GOT3 (cell line): ENCODE results near the gene PCDHA9.
"Not testable (repeated sequence)": the region's sequence is repeated elsewhere in the genome, so short reads cannot be mapped to it uniquely, and the experiment has no call there.

Experiments
- DNase-seq: peaks from one replicate; lab custom pipeline; 2025; ENCODE audit warnings: mixed read lengths; lab: John Stamatoyannopoulos, UW

PCDHA9 gene

DNA sequence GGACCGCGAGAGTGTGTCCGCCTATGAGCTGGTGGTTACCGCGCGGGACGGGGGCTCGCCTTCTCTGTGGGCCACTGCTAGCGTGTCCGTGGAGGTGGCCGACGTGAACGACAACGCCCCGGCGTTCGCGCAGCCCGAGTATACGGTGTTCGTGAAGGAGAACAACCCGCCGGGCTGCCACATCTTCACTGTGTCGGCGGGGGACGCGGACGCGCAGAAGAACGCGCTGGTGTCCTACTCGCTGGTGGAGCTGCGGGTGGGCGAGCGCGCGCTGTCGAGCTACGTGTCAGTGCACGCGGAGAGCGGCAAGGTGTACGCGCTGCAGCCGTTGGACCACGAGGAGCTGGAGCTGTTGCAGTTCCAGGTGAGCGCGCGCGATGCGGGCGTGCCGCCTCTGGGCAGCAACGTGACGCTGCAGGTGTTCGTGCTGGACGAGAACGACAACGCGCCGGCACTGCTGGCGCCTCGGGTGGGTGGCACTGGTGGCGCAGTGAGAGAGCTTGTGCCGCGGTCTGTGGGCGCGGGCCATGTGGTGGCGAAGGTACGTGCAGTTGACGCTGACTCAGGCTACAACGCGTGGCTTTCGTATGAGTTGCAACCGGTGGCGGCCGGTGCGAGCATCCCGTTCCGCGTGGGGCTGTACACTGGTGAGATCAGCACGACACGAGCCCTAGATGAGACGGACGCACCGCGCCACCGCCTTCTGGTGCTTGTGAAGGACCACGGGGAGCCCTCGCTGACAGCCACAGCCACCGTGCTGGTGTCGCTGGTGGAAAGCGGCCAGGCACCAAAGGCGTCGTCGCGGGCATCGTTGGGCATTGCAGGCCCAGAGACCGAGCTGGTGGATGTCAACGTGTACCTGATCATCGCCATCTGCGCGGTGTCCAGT lies 12.3 kb upstream of the PCDHA9 start:
- DNase-seq = no peak

DNA sequence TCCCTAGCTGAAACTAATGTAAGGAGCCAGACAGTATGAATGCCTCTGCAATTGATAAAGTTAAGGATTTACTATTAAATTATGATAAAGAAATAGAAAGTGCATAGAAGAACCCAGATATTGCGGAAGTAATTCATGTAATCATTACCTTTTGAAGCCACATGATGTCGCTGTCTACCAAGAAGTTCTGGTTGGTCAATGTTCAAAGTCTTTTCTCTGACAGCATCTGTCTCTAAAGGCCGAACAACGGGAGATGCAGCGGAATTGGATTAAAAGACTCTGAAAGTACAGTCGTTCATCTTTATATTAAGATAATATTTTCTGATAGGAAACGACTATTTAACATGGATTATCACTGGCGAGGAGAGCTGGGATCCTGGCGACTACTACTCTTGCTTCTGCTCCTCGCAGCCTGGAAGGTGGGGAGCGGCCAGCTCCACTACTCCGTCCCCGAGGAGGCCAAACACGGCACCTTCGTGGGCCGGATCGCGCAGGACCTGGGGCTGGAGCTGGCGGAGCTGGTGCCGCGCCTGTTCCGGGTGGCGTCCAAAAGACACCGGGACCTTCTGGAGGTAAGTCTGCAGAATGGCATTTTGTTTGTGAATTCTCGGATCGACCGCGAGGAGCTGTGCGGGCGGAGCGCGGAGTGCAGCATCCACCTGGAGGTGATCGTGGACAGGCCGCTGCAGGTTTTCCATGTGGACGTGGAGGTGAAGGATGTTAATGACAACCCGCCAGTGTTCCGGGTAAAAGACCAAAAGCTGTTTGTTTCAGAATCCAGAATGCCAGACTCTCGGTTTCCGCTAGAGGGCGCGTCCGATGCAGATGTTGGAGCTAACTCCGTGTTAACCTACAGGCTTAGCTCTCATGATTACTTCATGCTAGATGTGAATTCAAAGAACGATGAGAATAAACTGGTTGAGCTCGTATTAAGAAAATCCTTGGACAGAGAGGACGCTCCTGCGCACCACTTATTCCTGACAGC lies 6.9 kb upstream of the PCDHA9 start, which contains the start of gene PCDHA8:
Gene PCDHA8, plus strand, starts transcription at position 210 of the 985 bp plus-strand sequence. Its CDS starts 135 bp downstream, at position 345.
- no peak for DNase-seq

DNA sequence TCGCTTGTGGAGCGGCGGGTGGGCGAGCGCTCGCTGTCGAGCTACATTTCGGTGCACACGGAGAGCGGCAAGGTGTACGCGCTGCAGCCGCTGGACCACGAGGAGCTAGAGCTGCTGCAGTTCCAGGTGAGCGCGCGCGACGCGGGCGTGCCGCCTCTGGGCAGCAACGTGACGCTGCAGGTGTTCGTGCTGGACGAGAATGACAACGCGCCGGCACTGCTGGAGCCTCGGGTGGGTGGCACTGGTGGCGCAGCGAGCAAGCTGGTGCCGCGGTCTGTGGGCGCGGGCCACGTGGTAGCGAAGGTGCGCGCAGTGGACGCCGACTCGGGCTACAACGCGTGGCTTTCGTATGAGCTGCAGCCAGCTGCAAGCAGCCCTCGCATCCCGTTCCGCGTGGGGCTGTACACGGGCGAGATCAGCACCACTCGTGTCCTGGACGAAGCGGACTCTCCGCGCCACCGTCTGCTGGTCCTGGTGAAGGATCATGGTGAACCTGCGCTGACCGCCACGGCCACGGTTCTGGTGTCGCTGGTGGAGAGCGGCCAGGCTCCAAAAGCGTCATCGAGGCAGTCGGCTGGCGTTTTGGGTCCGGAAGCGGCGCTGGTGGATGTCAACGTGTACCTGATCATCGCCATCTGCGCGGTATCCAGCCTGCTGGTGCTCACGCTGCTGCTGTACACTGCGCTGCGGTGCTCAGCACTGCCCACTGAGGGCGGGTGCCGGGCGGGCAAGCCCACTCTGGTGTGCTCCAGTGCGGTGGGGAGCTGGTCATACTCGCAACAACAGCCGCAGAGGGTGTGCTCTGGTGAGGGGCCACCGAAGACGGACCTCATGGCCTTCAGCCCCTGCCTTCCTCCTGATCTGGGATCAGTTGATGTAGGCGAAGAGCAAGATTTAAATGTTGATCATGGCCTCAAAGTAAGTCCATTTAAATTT lies 5.1 kb upstream of the PCDHA9 start:
- no peak for DNase-seq

DNA sequence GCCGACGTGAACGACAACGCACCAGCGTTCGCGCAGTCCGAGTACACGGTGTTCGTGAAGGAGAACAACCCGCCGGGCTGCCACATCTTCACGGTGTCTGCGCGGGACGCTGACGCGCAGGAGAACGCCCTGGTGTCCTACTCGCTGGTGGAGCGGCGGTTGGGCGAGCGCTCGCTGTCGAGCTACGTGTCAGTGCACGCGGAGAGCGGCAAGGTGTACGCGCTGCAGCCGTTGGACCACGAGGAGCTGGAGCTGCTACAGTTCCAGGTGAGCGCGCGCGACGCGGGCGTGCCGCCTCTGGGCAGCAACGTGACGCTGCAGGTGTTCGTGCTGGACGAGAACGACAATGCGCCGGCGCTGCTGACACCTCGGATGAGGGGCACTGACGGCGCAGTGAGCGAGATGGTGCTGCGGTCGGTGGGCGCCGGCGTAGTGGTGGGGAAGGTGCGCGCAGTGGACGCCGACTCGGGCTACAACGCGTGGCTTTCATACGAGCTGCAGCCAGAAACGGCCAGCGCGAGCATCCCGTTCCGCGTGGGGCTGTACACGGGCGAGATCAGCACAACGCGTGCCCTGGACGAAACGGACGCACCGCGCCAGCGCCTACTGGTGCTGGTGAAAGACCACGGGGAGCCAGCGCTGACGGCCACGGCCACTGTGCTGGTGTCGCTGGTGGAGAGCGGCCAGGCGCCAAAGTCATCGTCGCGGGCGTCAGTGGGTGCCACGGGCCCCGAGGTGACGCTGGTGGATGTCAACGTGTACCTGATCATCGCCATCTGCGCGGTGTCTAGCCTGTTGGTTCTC lies 1.9 kb downstream of the PCDHA9 start:
- DNase-seq = not testable (repeated sequence)

DNA sequence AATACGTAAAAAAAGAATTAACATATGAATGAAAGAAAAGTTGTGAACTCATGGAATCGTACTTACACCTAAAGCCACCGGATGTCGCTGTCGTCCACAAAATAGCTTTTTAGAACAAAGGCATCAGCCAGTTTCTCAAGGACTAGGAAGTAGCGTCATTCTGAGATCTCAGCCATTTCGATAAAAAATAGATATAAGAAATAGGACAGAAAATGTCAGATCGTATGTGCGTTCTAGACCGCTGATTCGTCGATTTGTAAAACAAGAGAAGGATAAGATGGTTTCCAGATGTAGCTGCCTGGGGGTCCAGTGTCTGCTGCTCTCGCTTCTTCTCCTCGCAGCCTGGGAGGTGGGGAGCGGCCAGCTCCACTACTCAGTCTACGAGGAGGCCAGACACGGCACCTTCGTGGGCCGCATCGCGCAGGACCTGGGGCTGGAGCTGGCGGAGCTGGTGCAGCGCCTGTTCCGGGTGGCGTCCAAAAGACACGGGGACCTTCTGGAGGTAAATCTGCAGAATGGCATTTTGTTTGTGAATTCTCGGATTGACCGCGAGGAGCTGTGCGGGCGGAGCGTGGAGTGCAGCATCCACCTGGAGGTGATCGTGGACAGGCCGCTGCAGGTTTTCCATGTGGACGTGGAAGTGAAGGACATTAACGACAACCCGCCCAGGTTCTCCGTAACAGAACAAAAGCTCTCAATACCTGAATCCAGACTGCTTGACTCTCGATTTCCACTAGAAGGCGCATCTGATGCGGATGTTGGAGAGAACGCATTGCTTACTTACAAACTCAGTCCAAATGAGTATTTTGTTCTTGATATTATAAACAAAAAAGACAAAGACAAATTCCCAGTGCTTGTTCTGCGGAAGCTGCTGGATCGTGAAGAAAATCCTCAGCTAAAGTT lies 7.8 kb downstream of the PCDHA9 start, which contains the start of gene PCDHA10:
Gene PCDHA10, plus strand, starts transcription at position 126 of the 903 bp plus-strand sequence. Its CDS starts 152 bp downstream, at position 278.
- DNase-seq = no peak

DNA sequence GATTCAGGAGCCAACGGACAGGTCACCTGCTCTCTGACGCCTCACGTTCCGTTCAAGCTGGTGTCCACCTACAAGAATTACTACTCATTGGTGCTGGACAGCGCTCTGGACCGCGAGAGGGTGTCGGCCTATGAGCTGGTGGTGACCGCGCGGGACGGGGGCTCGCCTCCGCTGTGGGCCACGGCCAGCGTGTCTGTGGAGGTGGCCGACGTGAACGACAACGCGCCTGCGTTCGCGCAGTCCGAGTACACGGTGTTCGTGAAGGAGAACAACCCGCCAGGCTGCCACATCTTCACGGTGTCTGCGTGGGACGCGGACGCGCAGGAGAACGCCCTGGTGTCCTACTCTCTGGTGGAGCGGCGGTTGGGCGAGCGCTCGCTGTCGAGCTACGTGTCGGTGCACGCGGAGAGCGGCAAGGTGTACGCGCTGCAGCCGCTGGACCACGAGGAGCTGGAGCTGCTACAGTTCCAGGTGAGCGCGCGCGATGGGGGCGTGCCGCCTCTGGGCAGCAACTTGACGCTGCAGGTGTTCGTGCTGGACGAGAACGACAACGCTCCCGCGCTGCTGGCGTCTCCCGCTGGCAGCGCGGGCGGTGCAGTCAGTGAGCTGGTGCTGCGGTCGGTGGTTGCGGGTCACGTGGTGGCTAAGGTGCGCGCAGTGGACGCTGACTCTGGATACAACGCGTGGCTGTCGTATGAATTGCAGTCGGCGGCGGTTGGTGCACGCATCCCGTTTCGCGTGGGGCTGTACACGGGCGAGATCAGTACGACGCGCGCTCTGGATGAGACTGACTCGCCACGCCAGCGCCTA lies 9.2 kb downstream of the PCDHA9 start:
- DNase-seq = no peak

DNA sequence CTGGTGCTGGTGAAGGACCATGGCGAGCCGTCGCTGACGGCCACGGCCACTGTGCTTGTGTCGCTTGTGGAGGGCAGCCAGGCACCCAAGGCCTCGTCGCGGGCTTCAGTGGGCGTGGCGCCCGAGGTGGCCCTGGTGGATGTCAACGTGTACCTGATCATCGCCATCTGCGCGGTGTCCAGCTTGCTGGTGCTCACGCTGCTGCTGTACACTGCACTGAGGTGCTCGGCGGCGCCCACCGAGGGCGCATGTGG lies 9.7 kb downstream of the PCDHA9 start:
- no peak for DNase-seq

DNA sequence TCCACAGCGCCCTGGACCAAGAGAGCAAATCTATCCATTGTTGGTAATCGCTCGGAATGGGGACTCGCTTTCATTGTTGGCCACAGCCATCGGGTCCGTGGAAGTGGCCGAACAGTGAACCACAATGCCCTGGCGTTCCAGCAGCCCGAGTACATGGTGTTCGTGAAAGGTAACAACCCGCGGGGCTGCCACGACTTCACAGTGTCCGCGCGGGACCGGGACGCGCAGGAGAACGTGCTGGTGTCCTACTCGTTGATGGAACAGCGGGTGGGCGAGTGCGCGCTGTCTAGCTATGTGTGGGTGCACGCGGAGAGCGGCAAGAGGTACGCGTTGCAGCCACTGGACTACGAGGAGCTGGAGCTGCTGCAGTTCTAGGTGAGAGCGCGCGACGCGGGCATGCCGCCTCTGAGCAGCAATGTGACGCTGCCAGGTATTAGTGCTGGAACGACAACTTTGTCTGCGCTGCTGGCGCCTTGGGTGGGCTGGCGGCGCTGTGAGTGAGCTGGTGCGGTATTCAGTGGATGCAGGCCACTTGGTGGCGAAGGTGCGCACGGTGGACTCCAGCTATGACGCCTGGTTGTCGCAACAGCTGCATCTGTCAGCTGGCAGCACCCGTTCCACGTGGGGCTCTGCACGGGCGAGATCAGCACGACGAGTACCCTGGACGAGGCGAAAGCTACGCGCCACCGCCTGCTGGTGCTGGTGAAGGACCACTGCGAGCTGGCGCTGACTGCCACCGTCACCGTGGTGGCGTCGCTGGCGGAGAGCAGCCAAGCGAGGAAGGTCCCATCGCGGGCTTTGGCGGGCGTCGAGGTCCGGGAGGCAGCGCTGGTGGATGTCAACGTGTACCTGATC lies 14.5 kb downstream of the PCDHA9 start:
- DNase-seq = no peak

DNA sequence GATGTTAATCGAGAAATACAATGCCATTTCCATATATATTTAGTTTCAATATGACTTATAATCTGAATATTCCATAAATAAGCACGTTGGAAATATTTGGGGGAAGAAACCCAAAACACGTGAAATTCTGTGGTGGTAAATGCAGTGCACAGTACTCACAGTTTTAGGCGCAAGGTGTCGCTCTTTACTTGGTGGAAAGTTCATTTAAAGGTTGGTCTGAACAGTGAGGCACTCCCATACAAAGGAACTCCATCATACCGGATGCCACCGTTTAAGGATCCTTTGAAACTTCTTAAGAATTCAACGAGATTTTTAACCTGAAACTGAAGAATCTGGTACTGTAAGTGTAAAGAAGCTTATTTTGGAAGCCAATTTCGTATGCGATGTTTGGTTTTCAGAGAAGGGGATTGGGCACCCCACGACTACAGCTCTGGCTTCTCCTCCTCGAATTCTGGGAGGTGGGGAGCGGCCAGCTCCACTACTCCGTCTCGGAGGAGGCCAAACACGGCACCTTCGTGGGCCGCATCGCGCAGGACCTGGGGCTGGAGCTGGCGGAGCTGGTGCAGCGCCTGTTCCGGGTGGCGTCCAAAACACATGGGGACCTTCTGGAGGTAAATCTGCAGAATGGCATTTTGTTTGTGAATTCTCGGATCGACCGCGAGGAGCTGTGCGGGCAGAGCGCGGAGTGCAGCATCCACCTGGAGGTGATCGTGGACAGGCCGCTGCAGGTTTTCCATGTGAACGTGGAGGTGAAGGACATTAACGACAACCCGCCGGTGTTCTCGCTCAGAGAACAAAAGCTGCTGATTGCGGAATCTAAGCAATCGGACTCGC lies 20.8 kb downstream of the PCDHA9 start, which contains the start of gene PCDHA11:
Gene PCDHA11, plus strand, starts transcription at position 237 of the 834 bp plus-strand sequence. Its CDS starts 147 bp downstream, at position 384.
- DNase-seq = no peak

DNA sequence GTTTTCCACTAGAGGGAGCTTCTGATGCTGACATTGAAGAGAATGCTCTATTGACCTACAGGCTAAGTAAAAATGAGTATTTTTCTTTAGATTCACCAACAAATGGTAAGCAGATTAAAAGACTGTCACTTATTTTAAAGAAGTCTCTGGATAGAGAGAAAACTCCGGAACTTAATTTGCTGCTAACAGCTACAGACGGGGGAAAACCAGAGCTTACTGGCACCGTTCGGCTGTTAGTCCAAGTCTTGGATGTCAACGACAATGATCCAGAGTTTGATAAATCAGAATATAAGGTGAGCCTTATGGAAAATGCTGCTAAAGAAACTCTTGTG lies 21.3 kb downstream of the PCDHA9 start:
- DNase-seq = no peak

DNA sequence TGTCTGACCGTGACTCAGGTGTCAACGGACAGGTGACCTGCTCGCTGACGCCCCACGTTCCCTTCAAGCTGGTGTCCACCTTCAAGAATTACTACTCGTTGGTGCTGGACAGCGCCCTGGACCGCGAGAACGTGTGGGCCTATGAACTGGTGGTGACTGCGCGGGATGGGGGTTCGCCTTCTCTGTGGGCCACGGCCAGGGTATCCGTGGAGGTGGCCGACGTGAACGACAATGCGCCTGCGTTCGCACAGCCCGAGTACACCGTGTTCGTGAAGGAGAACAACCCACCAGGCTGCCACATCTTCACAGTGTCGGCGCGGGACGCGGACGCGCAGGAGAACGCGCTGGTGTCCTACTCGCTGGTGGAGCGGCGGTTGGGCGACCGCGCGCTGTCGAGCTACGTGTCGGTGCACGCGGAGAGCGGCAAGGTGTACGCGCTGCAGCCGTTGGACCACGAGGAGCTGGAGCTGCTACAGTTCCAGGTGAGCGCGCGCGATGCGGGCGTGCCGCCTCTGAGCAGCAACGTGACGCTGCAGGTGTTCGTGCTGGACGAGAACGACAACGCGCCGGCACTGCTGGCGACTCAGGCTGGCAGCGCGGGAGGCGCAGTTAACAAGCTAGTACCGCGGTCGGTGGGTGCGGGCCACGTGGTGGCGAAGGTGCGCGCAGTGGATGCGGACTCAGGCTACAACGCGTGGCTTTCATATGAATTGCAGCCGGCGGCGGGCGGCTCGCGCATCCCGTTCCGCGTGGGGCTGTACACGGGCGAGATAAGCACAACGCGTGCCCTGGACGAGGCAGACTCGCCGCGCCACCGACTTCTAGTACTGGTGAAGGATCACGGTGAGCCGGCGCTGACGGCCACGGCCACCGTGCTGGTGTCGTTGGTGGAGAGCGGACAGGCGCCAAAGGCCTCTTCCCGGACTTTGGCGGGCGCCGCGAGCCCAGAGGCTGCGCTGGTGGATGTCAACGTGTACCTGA lies 22.3 kb downstream of the PCDHA9 start:
- DNase-seq = no peak

DNA sequence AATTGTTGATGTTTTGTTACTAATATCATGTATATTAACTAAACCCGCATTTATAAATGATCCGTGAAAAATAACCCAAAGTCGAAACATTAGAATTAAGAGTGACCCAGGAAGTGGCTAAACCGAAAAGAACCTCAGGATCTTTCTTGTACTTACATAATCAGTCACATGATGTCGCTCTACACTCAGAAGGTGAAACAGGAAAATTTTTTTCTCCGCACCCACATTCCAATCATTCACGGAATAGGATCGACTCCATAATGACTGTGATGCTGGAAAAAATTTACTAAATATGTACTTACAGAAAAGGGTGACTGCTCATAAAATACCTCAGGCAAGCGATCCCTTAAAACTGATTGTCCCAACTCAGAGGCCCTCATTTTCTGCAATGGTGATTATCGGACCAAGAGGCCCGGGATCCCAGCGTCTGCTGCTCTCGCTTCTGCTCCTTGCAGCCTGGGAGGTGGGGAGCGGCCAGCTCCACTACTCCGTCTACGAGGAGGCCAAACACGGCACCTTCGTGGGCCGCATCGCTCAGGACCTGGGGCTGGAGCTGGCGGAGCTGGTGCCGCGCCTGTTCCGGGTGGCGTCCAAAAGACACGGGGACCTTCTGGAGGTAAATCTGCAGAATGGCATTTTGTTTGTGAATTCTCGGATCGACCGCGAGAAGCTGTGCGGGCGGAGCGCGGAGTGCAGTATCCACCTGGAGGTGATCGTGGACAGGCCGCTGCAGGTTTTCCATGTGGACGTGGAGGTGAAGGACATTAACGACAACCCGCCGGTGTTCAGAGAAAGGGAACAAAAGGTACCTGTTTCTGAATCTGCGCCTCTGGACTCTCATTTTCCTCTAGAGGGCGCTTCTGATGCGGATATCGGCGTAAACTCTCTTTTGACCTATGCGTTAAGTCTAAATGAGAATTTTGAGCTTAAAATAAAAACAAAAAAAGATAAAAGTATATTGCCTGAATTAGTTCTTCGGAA lies 27.2 kb downstream of the PCDHA9 start, which contains the start of gene PCDHA12:
Gene PCDHA12, plus strand, starts transcription at position 224 of the 981 bp plus-strand sequence. Its CDS starts 165 bp downstream, at position 389.
- DNase-seq = no peak

DNA sequence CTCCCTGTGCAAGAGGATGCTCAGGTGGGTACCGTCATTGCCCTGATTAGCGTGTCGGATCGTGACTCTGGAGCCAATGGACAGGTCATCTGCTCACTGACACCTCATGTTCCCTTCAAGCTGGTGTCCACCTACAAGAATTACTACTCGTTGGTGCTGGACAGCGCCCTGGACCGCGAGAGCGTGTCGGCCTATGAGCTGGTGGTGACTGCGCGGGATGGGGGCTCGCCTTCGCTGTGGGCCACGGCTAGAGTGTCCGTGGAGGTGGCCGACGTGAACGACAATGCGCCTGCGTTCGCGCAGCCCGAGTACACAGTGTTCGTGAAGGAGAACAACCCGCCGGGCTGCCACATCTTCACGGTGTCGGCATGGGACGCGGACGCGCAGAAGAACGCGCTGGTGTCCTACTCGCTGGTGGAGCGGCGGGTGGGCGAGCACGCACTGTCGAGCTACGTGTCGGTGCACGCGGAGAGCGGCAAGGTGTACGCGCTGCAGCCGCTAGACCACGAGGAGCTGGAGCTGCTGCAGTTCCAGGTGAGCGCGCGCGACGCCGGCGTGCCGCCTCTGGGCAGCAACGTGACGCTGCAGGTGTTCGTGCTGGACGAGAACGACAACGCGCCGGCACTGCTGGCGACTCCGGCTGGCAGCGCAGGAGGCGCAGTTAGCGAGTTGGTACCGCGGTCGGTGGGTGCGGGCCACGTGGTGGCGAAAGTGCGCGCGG lies 28.5 kb downstream of the PCDHA9 start:
- DNase-seq = not testable (repeated sequence)

DNA sequence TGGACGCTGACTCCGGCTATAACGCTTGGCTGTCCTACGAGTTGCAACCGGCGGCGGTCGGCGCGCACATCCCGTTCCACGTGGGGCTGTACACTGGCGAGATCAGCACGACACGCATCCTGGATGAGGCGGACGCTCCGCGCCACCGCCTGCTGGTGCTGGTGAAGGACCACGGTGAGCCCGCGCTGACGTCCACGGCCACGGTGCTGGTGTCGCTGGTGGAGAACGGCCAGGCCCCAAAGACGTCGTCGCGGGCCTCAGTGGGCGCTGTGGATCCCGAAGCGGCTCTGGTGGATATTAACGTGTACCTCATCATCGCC lies 29.0 kb downstream of the PCDHA9 start:
- no peak for DNase-seq
